Posterior cingulate gyrus (tissue), 11 donors: ENCODE results near the gene AK9.

ENCODE experiments used
- DNase-seq, 10 donors: peaks; one replicate each; pipeline versions ENCODE4 v3.0.0 to v3.0.0-alpha.2; 2020 to 2021; ENCODE audit warnings: mixed read lengths in 3 of 10
- intact Hi-C: fragments of 100-400 bp; cut with DNase I; formaldehyde crosslinking; loops from one replicate; pipeline ENCODE4 v1.15.1; 2023

AK9 gene

GRCh38 chr6:109516929-109517328, 174.1 kb downstream of the AK9 start:
- intact Hi-C loops = no loop called here
- no peak for DNase-seq

DNA sequence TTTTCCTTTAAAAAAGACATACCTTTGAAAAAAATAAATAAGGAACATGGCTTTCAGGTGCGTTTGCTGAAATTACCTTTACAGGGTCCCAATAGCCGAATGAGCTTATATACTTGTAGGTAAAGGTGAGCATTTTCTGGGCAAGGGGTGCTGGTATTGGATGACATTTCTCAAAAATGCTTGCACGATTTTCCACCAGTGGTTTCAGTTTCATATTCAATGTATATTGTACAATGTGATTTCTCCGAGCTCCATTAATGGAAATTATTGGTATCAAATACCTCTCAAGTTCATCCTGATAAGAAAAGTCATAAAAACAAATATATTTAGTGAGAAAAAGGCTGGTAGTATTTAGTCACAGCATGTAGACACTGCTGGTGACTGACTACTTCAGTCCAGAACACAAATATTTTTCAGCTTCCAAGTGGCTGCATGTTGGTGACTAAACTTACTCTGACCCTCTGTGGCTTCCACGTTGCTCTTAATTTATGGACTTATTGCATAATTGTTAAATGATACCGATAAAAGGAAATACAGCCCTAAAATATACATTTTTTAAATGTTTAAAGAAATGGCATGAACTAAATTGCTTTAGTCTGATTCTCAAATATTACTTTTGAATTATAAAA, 175.1 kb downstream of the AK9 start:
- intact Hi-C loops = no loop called here

DNA sequence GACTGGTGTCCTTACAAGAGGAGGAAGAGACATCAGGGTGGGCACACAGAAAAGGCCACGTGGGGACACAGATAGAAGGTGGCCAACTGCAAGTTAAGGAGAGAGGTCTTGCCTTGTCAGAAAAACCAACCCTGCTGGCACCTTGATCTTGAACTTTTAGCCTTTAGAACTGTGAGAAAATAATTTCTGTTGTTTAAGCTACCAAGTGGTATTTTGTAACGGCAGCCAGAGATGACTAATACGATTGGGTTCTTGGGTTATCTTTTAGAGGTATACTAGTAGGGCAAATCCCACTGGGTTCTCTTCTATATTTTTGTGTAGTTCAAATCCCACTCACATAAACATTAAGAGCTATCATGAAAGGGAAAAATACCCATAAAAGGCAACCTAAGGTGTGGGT, 176.1 kb downstream of the AK9 start:
- no peak for DNase-seq

More for the DNA sequence above, 175.1 kb downstream of the AK9 start:
- no peak for DNase-seq

GRCh38 chr6:109513571-109514071, 177.4 kb downstream of the AK9 start:
- intact Hi-C loops = no loop called here

More for the DNA sequence above, 176.1 kb downstream of the AK9 start:
- intact Hi-C loops = no loop called here

GRCh38 chr6:109512271-109512817, 178.7 kb downstream of the AK9 start:
- intact Hi-C loops = no loop called here
- no peak for DNase-seq

More at GRCh38 chr6:109513571-109514071, 177.4 kb downstream of the AK9 start:
- DNase-seq = no peak

DNA sequence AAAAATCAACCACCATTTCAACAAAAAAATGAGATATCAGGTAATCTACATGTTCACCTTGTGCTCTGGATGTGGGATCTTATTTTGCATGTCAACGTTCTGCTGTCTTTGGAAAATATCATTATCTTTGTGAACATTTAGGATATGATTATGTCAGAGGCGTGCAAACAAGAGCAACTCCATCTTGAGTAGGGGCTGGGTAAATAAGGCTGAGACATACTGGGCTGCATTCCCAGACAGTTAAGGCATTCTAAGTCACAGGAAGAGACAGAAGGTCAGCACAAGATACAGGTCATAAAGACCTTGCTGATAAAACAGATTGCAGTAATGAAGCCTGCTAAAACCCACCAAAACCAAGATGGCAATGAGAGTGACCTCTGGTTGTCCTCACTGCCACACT, 179.2 kb downstream of the AK9 start:
- intact Hi-C loops = no loop called here
- DNase-seq = no peak

DNA sequence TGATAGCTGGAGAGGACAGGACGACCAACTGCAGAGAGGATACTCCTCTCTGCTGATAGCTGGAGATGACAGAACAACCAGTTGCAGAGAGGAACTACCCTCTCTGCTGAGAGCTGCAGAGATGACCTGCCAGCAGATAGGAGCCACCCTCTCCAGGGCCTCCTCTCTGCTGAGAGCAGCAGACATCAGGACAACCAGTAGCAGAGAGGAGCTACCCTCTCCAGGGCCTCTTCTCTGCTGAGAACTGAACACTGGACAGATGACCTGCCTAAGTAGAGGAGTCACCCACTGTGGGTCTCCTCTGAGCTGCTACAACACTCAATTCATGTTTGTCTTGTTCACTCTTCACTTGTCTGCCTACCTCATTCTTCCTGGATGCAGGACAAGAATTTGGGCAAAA, 180.6 kb downstream of the AK9 start:
- intact Hi-C loops = no loop called here
- no peak for DNase-seq

DNA sequence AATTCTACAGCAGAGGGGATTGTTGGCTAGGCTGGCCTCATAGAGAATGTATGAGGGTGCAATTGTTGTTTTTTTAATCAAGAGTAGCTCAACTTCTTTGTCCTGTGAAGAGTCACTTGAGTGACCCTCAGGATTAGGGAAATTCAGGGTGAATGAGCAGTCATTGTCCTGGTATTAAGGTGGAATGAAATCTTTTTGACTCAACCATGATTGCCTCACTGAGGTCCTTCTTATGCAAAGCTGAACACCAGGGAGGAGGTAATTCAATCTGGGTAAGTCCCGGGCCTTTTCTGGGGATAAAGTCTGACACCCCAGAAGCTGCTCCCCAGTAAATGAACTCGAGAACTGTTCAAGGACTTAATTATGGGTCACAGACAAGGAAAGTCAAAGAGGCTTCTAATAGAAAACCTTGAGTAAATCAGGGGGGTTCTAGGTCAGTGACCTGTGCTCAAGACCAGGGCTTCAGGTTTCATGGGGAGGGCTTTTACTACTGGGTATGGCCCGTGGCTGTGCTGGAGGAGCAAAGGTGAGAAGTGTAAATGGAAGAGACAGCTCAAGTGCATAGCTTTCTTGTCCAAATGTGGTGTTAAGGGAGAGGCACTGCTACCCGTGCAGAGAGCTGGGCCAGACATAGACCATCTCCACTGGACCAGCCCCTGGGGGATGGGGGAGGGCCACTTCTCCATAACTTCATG, 182.7 kb downstream of the AK9 start:
- intact Hi-C loops = no loop called here

GRCh38 chr6:109507490-109508072, 183.4 kb downstream of the AK9 start:
- intact Hi-C loops = no loop called here

More for the DNA sequence above, 182.7 kb downstream of the AK9 start:
- no peak for DNase-seq

GRCh38 chr6:109506841-109507240, 184.2 kb downstream of the AK9 start:
- DNase-seq = no peak
- intact Hi-C loops = no loop called here

More at GRCh38 chr6:109507490-109508072, 183.4 kb downstream of the AK9 start:
- DNase-seq = no peak

DNA sequence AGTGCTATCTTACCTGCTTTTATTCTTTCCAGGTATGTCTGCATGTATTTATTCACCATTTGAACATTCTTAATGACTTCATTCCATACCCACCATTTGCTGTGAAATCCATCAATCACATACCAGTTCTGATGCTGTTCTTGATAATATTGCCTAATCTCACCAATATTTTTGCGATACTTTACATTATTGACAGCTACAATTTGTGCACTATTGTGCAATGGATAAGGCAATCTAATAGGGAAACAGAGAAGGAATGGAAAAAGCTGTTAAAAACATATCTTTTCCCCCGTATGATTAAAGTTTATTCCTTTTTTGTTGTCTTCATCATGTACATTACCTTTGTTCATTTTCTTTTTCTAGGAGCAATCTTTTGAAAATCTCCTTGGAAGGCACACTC, 184.7 kb downstream of the AK9 start:
- no peak for DNase-seq
- intact Hi-C loops = no loop called here

DNA sequence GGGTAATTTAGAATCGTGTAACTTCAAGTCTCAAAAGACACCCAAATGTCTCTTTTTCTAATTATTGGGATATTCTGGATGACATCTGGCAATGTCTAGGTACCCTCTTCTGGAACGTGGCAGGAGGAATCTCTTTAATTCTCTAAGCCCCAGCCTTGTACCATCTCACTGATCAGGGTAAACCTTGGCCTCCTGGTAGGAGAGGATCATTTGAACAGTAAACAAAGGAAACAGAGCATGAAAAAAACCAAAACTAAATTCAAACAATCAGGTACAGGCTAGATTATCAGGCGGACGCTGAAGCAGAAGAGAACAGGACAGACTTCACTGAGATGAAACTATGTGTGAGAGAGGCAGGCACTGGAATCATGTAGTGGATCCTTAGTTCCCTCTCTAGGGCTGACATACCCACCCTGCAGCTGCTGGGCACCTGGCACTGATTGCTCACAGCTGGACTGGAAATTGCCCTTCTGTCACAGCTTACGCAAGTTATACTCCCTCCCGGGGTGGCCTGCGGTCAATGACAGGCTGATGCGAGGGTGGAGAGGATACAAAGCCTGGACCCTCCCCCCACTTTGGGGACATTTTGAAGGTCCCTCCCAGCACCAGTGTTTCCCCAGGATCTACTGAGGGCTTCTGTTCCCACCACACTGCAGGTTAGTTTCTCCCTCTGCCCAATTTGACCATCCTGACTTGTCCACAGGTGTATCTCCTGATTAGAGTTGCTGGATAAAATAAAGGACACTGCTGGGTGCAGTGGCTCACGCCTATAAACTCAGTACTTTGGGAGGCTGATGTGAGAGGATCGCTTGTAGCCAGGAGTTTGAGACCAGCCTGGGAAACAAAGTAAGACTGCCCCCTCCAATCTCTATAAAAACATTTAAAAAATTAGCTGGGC, 187.4 kb downstream of the AK9 start:
- intact Hi-C loops = no loop called here
- no peak for DNase-seq

GRCh38 chr6:109498936-109499335, 192.1 kb downstream of the AK9 start:
- intact Hi-C loops = no loop called here
- DNase-seq = no peak

GRCh38 chr6:109498052-109498451, 192.9 kb downstream of the AK9 start:
- intact Hi-C loops = no loop called here
- no peak for DNase-seq

DNA sequence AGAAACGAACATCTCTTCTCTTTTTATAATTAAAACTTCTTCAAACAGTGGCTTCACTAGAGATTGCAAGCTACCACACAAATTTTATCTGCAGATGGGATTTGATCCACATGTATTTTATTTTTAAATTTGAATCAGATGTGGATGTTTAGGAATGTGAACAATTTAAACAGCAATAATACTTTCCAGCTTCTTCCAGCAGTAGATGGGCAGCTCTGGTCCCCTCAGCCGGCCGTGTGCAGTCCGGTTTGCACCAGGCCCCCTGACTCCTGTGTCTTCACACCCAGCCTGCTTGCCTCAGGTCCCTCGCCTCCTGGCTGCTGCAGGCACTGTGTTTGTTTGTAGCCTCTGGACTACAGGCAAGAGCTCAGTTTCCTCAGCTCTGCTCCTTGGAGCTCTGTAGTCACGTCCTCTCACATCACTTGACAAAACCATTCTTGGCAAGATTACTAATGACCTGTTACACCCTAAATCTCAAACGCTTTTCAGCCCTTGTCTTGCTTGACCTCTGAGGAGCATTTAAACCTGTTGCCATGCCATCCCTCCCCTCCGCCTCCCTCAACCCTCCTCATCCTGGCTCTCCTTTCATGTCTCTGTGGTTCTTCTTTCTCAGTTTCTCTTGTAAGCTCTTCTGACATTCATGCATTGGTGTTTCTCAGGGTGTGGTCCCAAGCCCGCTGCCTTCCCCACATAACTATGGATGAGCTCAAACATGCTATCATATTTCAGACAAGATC, 194.8 kb downstream of the AK9 start:
- intact Hi-C loops = no loop called here
- no peak for DNase-seq

DNA sequence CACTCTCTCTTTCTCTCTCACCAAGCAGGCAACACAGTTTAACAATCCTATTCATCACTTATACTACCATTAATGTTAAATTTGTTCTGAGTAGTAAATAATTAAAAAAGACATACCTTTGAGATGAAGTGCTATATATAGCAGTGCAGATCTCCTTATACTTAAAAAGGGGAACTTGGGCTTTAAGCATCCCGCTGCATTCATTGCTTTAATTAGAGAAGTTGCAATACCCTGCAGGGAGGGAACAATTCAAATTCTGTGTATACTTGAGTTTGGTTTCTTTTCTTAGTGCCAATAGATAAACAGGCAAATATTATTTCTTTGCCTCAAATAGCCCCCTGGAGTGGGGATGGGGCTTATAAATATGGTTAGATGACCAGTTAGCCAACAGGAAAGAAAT, 197.1 kb downstream of the AK9 start:
- DNase-seq = no peak
- intact Hi-C loops = no loop called here

DNA sequence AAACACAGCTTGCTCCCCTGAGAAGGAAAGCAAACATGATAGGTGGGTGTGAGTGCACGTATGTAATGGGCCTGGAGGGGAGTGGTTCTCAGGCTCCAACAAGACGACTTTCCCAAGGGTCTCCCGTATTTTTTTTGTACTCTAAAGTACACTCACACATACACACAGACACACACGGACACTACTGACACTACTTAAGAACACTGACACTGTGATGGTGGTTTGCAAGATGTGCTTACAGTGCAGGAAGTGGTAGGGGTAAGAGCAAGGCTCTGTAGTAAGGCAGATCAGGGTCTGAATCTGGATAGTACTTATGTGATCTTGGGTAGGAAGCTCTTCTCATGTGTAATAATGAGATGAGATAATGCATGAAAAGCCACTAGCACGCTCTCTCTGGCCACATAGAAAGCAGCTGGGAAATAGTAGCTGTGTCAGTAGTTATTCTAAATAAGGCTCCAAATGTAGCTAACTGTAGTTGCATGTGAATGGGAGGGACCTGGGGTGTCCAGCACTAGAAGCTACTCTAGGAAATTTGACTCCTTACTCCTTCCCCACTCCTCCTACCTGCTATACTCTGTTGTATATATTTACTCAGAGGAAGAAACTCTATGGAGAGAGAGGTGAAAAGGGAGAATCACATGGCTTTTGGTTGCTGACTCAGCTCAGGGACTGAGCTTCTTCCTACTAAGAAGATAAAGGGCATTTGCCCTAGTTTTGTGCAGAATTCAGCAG, 199.6 kb downstream of the AK9 start:
- intact Hi-C loops = no loop called here

GRCh38 chr6:109490713-109491112, 200.3 kb downstream of the AK9 start:
- intact Hi-C loops = no loop called here
- no peak for DNase-seq

More for the DNA sequence above, 199.6 kb downstream of the AK9 start:
- no peak for DNase-seq

DNA sequence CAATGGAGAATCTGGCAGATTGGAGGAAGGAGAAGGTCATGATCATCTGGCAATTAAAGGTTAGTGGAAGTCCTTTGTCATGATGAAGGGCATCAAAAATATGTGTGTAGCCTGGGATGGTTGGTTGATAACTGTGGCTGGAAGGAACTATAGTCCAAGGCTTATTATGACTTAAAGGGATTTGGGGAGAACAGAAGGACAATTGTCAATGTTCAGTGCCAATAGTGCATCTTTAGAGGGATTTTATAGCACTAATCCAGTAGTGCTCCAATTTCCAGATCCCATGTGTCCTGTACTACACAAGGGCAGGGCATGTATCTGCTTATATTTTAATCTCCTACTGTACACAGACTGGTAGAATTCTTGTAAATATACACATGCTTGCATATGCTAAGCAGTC, 203.0 kb downstream of the AK9 start:
- no peak for DNase-seq
- intact Hi-C loops = no loop called here
